RWPE1 (cell line): Measurements from ENCODE around the gene KIAA1549.
"Not testable (repeated sequence)": the region's sequence is repeated elsewhere in the genome, so short reads cannot be mapped to it uniquely, and the experiment has no call there.

Source experiments
- CTCF ChIA-PET: fragments of 350-600 bp; sonication (Branson Sonifier 250); formaldehyde crosslinking; extraction: SDS; loops from one replicate; lab custom pipeline; 2021; lab: Yijun Ruan, JAX
- POLR2A ChIA-PET: fragments of 400-600 bp; formaldehyde crosslinking; extraction: SDS; loops from one replicate; lab custom pipeline; 2020; ENCODE audit warnings: antibody characterized with exemption; ENCODE audit not compliant: low non-redundant PET; lab: Yijun Ruan, JAX
- DNase-seq: peaks from one replicate; pipeline ENCODE4 v3.0.0; 2012; ENCODE audit warnings: low spot score
- H3K27ac ChIP-seq: fragments of 450-650 bp; 2 replicates; pipeline ENCODE4 v1.5.1; 2017
- CTCF ChIP-seq: fragments of 450-650 bp; conservative IDR thresholded peaks from 2 replicates; pipeline ENCODE4 v1.5.1; 2017; ENCODE audit warnings: low read depth, mild to moderate bottlenecking

KIAA1549 gene

GRCh38 chr7:138799336-138800000 lies 181.7 kb downstream of the KIAA1549 start:
- H3K27ac ChIP-seq = no peak overlapping the region
- DNase-seq = no peak
- ChIA-PET CTCF (no interaction called here), POLR2A (no interaction called here)
- no peak for TF ChIP-seq CTCF

GRCh38 chr7:138798836-138799235 lies 182.4 kb downstream of the KIAA1549 start:
- ChIA-PET POLR2A (no interaction called here), CTCF (no interaction called here)
- no peak overlapping the region for H3K27ac ChIP-seq
- no peak for TF ChIP-seq CTCF
- DNase-seq = no peak

- no peak for DNase-seq
- ChIA-PET POLR2A (no interaction called here), CTCF (no interaction called here)
- H3K27ac ChIP-seq = no peak within 1 kb of the TSS
- no peak for TF ChIP-seq CTCF
Observed at GRCh38 chr7:138797715-138798320, 183.4 kb downstream of the KIAA1549 start, which contains the start of the genes ATP6V0A4 and TMEM213. ATP6V0A4 (minus strand) TSS chr7:138798196; CDS start chr7:138771247, 26,949 bp downstream. TMEM213 (plus strand) TSS chr7:138797994; CDS start chr7:138798105, 111 bp downstream.

- CTCF ChIA-PET = not testable (repeated sequence)
Observed at GRCh38 chr7:138797046-138797445, 184.1 kb downstream of the KIAA1549 start.

GRCh38 chr7:138796038-138796615 lies 185.1 kb downstream of the KIAA1549 start:
- CTCF ChIA-PET = no interaction called here
- no peak overlapping the region for H3K27ac ChIP-seq
- no peak for DNase-seq
- POLR2A ChIA-PET = no interaction called here
- no peak for TF ChIP-seq CTCF

More at GRCh38 chr7:138797046-138797445, 184.1 kb downstream of the KIAA1549 start:
- H3K27ac ChIP-seq, DNase-seq, POLR2A ChIA-PET: not testable (repeated sequence)

GRCh38 chr7:138785587-138786437 lies 195.4 kb downstream of the KIAA1549 start:
- CTCF ChIA-PET = no interaction called here
- no peak overlapping the region for H3K27ac ChIP-seq
- no peak for TF ChIP-seq CTCF
- no peak for DNase-seq
- POLR2A ChIA-PET = no interaction called here
